GM12891 (cell line): Measurements from ENCODE around the gene ABTB2.
A peak's percentile ranks its signal among the peaks of the same experiment; 100 is the strongest.

Experiments
- DNase-seq: peaks from one replicate; pipeline ENCODE4 v3.0.0; 2011; ENCODE audit warnings: low spot score; ENCODE audit not compliant: insufficient read length
- FAIRE-seq: peaks from 2 replicates; lab custom pipeline; 2011; peaks lifted over from hg19 to GRCh38; lab: Jason Lieb, UNC
- PAX5 ChIP-seq: IDR thresholded peaks from 2 replicates; pipeline ENCODE4 v1.6.1; 2011; ENCODE audit warnings: low read length, moderate library complexity, mild to moderate bottlenecking; ENCODE audit not compliant: insufficient read depth, severe bottlenecking
- POLR2A ChIP-seq: IDR thresholded peaks from 2 replicates; pipeline ENCODE4 v1.6.1; 2011; ENCODE audit warnings: low read depth, low read length, control low read depth
- POLR2AphosphoS5 ChIP-seq: IDR thresholded peaks from 2 replicates; pipeline ENCODE4 v1.6.1; 2011; ENCODE audit warnings: low read depth, low read length, control low read depth
- POU2F2 ChIP-seq: IDR thresholded peaks from 2 replicates; pipeline ENCODE4 v1.6.1; 2011; ENCODE audit warnings: low read depth, mild to moderate bottlenecking, control low read depth, low read length, moderate library complexity
- SPI1 ChIP-seq: IDR thresholded peaks from 2 replicates; pipeline ENCODE4 v1.6.1; 2011; ENCODE audit warnings: low read depth, low read length, control low read depth
- TAF1 ChIP-seq: IDR thresholded peaks from 2 replicates; pipeline ENCODE4 v1.6.1; 2011; ENCODE audit warnings: low read depth, low read length, control low read depth

Gene ABTB2

GRCh38 chr11:34120651-34121050 lies 237.2 kb downstream of the ABTB2 start:
- no peak for DNase-seq
- TF ChIP-seq POLR2AphosphoS5 (no peak), TAF1 (no peak), PAX5 (no peak), POU2F2 (no peak), SPI1 (no peak)
- no peak for FAIRE-seq

- no peak for FAIRE-seq
- TF ChIP-seq TAF1 (no peak), POLR2AphosphoS5 (no peak), POLR2A (no peak), POU2F2 (no peak), PAX5 (no peak), SPI1 (no peak)
- DNase-seq = no peak
Observed at GRCh38 chr11:34114471-34114870, 243.3 kb downstream of the ABTB2 start.

GRCh38 chr11:34114014-34114413 lies 243.8 kb downstream of the ABTB2 start:
- FAIRE-seq (no peak), DNase-seq (no peak)
- no peak for TF ChIP-seq PAX5
- TF ChIP-seq POLR2AphosphoS5 = no peak
- no peak for TF ChIP-seq POU2F2
- no peak for TF ChIP-seq POLR2A
- TF ChIP-seq TAF1 = no peak
- no peak for TF ChIP-seq SPI1

GRCh38 chr11:34111722-34112270 lies 246.0 kb downstream of the ABTB2 start:
- FAIRE-seq = no peak
- TF ChIP-seq POU2F2 (no peak), SPI1 (no peak), POLR2A (no peak), TAF1 (no peak), PAX5 (no peak), POLR2AphosphoS5 (no peak)
- no peak for DNase-seq

- DNase-seq = no peak
Observed at GRCh38 chr11:34105957-34106504, 251.8 kb downstream of the ABTB2 start.

GRCh38 chr11:34105079-34105956 lies 252.5 kb downstream of the ABTB2 start, which contains the start of gene NAT10:
NAT10 (plus strand) TSS chr11:34105629; CDS start chr11:34108226, 2,597 bp downstream.
- peak; percentile 68 for DNase-seq
- peak; percentile 99 for FAIRE-seq
- peak; percentile 86 for TF ChIP-seq POU2F2
- TF ChIP-seq TAF1 = peak; percentile 75
- TF ChIP-seq POLR2AphosphoS5 = peak; percentile 98
- peak; percentile 52 for TF ChIP-seq PAX5
- TF ChIP-seq POLR2A = peak; percentile 98
- TF ChIP-seq SPI1 = no peak

More at GRCh38 chr11:34105957-34106504, 251.8 kb downstream of the ABTB2 start:
- TF ChIP-seq POU2F2 (no peak), SPI1 (no peak), POLR2A (no peak), PAX5 (no peak), POLR2AphosphoS5 (no peak), TAF1 (no peak)
- FAIRE-seq = peak; percentile 9

GRCh38 chr11:34104680-34105078 lies 253.1 kb downstream of the ABTB2 start:
- FAIRE-seq (no peak), DNase-seq (no peak)
- no peak for TF ChIP-seq PAX5
- no peak for TF ChIP-seq POLR2A
- no peak for TF ChIP-seq POLR2AphosphoS5
- TF ChIP-seq SPI1 = no peak
- TF ChIP-seq POU2F2 = no peak
- TF ChIP-seq TAF1 = no peak
